HG03442 (cell line): ENCODE data around the gene KIAA0319L.

Source experiments
- ATAC-seq: cut with Tn5 transposase; IDR thresholded peaks from one replicate; pipeline ENCODE4 v1.9.1; 2021; ENCODE audit warnings: mild to moderate bottlenecking, moderate library complexity; ENCODE audit not compliant: unreplicated experiment

KIAA0319L gene

DNA sequence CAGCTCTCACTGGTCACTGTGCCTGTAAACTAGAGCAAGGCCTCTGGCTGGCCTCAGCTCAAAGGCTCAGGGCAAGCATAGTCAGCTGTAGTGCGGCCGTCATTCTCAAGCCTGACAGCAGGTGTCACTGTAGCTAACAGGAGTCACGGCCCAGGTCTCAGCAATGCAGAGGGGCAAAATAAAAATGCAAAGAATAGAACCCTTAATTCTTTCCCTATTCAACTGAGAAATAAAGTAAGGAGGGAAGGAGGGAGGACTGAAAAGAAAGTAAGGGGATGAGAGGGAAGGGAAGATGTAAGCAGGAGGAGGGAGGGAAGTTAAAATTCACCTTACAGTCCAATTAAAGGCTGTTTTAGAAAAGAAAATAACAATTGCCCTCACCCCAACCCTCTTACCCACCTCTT is 106.1 kb downstream of the KIAA0319L start:
- peak; percentile 45 for ATAC-seq

GRCh38 chr1:35449334-35450008 is 107.7 kb downstream of the KIAA0319L start:
- ATAC-seq, result no peak

- no peak for ATAC-seq
Observed at GRCh38 chr1:35448344-35448801, 108.8 kb downstream of the KIAA0319L start.

- no peak for ATAC-seq
Observed at GRCh38 chr1:35447278-35447677, 109.9 kb downstream of the KIAA0319L start.

DNA sequence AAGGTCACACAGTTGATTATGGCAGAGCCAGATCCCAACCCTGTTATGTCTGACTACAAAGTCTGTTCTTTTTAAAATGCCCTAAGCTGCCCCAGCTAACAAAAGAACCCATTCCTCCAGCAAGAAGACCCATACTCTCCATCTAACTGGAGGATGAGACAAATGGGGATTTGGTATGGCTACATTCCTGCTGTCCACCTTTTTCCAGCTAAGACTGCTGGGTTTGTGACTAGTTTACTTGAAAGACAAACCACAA is 112.8 kb downstream of the KIAA0319L start:
- ATAC-seq, result no peak

GRCh38 chr1:35443768-35444518 is 113.3 kb downstream of the KIAA0319L start:
- no peak for ATAC-seq

DNA sequence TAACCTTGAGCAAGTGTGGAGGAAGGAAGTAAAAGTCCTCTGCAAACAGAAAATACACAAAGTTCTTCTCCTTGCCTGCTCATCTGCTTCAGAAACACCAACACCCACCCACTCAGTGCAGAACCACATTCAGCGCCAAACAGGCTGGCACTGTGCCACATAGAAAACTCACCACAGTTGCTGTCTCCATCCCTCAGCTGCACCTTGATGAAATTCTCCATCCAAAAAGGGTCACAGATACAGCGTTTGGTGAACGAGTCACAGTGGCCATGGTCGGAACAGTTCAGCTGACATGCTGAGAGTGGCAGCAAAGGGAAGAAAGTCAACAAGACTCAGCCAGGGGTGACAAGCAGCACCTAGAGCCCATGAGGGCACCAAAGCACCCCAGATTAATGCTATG is 114.5 kb downstream of the KIAA0319L start:
- ATAC-seq, result no peak

GRCh38 chr1:35441926-35442579 is 115.2 kb downstream of the KIAA0319L start:
- no peak for ATAC-seq

- ATAC-seq, result no peak
Observed at GRCh38 chr1:35439626-35440025, 117.6 kb downstream of the KIAA0319L start.

DNA sequence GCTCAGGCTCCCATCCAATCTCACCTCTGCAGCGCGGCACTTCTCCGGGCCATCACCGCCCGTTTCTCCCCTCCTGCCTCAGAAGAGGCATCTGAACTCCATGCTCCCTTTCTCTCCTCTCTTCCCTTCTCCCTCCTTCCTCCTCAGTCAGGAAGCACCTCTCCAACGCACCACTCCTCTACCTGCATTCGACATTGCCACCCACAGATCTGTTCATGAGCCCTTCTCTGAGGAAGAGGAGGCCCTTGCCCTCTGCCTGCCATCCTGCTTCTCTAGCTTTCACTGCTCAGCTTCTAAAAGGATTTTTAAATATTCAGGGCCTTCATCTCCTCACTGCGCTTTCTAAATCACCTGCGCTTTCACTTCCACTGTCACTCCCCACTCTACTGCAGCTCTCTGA is 120.0 kb downstream of the KIAA0319L start:
- ATAC-seq, result no peak

- no peak for ATAC-seq
Observed at GRCh38 chr1:35436078-35436477, 121.1 kb downstream of the KIAA0319L start.

- ATAC-seq, result no peak
Observed at GRCh38 chr1:35434703-35435102, 122.5 kb downstream of the KIAA0319L start.

DNA sequence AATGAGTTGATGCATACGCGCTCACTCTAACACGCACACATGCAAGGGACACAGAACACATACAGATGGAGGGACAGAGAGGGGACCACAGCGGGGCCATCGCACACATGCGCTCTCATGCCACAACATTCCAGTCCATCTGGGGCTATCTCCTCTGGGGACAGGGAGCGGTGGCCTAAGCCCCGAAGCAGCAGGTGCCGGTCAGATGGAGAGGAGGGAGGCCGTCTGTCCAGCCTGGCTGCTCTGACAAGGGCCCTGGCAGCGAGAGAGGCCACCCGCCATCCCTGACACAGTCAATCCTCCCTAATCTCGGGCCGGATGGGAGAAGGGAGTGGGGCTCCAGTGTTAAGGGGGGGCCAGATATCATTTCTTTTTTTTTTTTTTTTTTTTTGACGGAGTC is 123.5 kb downstream of the KIAA0319L start:
- ATAC-seq, result no peak

- ATAC-seq, result no peak
Observed at GRCh38 chr1:35432231-35432630, 125.0 kb downstream of the KIAA0319L start.

GRCh38 chr1:35431173-35431599 is 126.0 kb downstream of the KIAA0319L start:
- ATAC-seq, result no peak

DNA sequence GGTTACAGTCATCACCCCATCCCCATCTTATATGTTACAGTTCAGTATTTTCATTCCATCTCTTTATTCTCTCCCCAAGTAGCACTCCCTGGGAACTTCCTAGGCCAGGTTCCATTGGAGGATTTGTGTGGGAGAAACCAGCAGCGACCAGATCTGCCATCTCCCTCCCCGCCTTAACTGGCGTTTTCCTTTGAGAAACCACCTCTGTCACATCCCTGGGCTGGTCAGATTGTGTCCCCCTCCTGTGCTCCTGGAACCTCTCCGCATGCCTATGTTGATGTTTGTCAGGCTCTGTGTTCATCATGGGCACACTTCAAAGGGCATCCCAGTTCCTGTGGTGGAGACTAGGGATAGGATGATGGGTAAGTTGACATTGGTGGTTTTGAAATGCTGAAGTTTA is 126.4 kb downstream of the KIAA0319L start:
- no peak for ATAC-seq

DNA sequence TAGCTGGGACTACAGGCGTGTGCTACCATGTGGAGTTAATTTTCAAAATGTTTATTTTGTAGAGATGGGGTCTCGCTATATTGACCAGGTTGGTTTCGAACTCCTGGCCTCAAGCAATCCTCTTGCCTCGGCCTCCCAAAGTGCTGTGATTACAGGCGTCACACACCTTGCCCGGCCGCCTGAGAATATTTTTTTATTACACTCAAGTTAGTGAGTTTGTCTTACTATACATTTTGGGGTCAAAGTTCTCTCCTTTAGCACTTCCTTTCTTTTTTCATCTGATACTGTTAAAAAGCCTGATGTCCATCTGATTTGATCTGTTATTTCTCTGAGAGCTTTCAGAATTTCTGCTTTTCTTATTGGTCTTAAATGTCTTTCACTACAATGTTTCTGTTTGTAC is 128.8 kb downstream of the KIAA0319L start:
- ATAC-seq, result no peak

GRCh38 chr1:35426097-35426586 is 131.1 kb downstream of the KIAA0319L start:
- no peak for ATAC-seq

DNA sequence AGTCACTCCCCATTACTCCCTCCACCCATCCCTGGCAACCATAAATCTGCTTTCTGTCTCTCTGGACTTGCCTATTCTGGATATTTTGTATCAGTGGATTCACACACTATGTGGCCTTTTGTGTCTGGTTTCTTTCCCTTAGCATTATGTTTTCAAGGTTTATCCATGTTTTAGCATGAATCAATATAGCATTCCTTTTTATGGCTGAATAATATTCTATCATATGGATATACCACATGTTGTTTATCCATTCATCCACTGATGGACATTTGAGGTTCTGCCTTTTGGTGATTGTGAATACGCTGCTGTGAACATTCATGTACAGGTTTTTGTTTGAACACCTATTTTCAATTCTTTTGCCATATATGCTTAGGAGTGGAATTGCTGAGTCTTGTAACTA is 148.3 kb downstream of the KIAA0319L start:
- ATAC-seq, result no peak

- ATAC-seq, result no peak
Observed at GRCh38 chr1:35407743-35408142, 149.5 kb downstream of the KIAA0319L start.

GRCh38 chr1:35406103-35406502 is 151.1 kb downstream of the KIAA0319L start:
- no peak for ATAC-seq

- no peak for ATAC-seq
Observed at GRCh38 chr1:35401049-35401448, 156.2 kb downstream of the KIAA0319L start.
